ENCODE results near the gene TCL1B. TPM values are rescaled to one million over a fixed set of nuclear protein-coding genes. Genes with fewer than 3 reads are reported as not detected.

TCL1B gene
- total RNA-seq, 1 donor from 2014 or later, result not detected

DNA sequence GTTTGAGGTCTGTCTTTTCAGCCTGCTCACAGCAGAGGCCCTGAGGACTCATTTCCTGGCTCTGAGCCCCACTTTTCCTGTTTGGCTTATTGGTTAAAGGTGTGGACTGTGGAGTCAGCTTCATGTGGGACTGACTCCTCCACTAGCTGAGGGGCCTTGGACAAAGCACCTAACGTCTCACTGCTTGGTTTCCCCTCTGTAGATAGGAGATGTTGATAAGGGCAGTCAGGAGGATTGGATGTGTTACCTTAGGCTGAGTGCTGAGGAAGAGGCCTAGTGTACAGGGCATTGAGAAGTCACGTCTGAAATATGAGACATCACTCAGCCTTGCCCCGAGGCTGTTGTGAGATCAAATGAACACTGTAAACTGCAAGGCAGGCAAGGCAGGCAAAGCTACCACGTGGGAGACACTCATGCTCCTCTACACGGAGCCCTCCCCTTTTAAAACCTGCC lies 54.8 kb downstream of the TCL1B start:
- DNase-seq (ENCODE audit: low spot score), result no peak
- intact Hi-C loops (cut with DNase I), result no loop called here

GRCh38 chr14:95741781-95742180 lies 55.6 kb downstream of the TCL1B start:
- intact Hi-C loops (cut with DNase I), result no loop called here
- DNase-seq (ENCODE audit: low spot score), result no peak

Other genes with a start within 250 kb of the TCL1B start
- gene SYNE3, start 169.8 kb upstream of the TCL1B start, total RNA-seq, result 12.4 TPM
- 61.8 TPM for gene GLRX5, start 151.4 kb upstream of the TCL1B start, total RNA-seq
- gene TCL1A, start 27.7 kb downstream of the TCL1B start, total RNA-seq, result not detected
- gene TUNAR, start 190.4 kb downstream of the TCL1B start, total RNA-seq, result not detected